GM12878 (cell line): Measurements from ENCODE around the gene DELE1. TPM values are rescaled to one million over a fixed set of nuclear protein-coding genes. Genes with fewer than 3 reads are reported as not detected.

Experiments used
- ATAC-seq: fragments of 200-7000 bp; cut with Tn5 transposase; 3 replicates; pipeline ENCODE4 v1.9.1; 2020; ENCODE audit warnings: mild to moderate bottlenecking, moderate library complexity
- BruUV-seq: library from RNA; stranded (reverse); fragments of 400-500 nt; replicated peaks from 2 replicates; lab custom pipeline; 2021; lab: Mats Ljungman, UMichigan
- CTCF ChIA-PET: fragments of 300-600 bp; sonication (Branson Sonifier 250); formaldehyde crosslinking; extraction: SDS; loops from one replicate; lab custom pipeline; 2021; ENCODE audit warnings: inconsistent platforms; lab: Yijun Ruan, JAX
- POLR2A ChIA-PET: fragments of 350-600 bp; formaldehyde crosslinking; extraction: SDS; loops from one replicate; lab custom pipeline; 2021; ENCODE audit warnings: inconsistent platforms; lab: Charles Lee
- RAD21 ChIA-PET: fragments of 300-600 bp; sonication (Branson Sonifier 250); formaldehyde crosslinking; loops from one replicate; lab custom pipeline; 2023; ENCODE audit warnings: antibody characterized with exemption; ENCODE audit not compliant: unreplicated experiment; lab: Charles Lee
- SMC1A ChIA-PET: fragments of 300-600 bp; sonication (Branson Sonifier 250); formaldehyde crosslinking; loops from one replicate; lab custom pipeline; 2023; ENCODE audit not compliant: unreplicated experiment, uncharacterized antibody; lab: Charles Lee
- DNase-seq: peaks from one replicate; pipeline ENCODE4 v3.0.0-alpha.2; 2011; ENCODE audit warnings: low read depth, low spot score
- FAIRE-seq: peaks from 3 replicates; lab custom pipeline; 2011; peaks lifted over from hg19 to GRCh38; lab: Jason Lieb, UNC
- H2AFZ ChIP-seq: 2 replicates; pipeline ENCODE4 v1.6.0; 2011; ENCODE audit warnings: low read depth, low read length, control low read depth; ENCODE audit not compliant: control insufficient read depth
- H3K27ac ChIP-seq: 2 replicates; pipeline ENCODE4 v1.5.1; 2011; ENCODE audit warnings: control low read depth; ENCODE audit not compliant: control insufficient read depth, insufficient read depth
- H3K27me3 ChIP-seq, 2 experiments: replicated peaks in 1 of 2; 2 replicates each; pipeline versions ENCODE4 v1.6.0 to v1.6.1; 2011; ENCODE audit warnings: low read length in 1 of 2; ENCODE audit not compliant: control insufficient read depth in 2 of 2, insufficient read depth in 2 of 2
- H3K36me3 ChIP-seq, 2 experiments: 2 replicates each; pipeline ENCODE4 v1.5.1; 2011; ENCODE audit warnings: low read length in 1 of 2; ENCODE audit not compliant: control insufficient read depth in 2 of 2, insufficient read depth in 2 of 2
- H3K4me1 ChIP-seq: 2 replicates; pipeline ENCODE4 v1.6.1; 2011; ENCODE audit warnings: mild to moderate bottlenecking, low read length, moderate library complexity, mixed read lengths; ENCODE audit not compliant: control insufficient read depth, insufficient read depth
- H3K4me2 ChIP-seq: 2 replicates; pipeline ENCODE4 v1.6.0; 2011; ENCODE audit warnings: control low read depth; ENCODE audit not compliant: control insufficient read depth, insufficient read depth
- H3K4me3 ChIP-seq: fragments of 200-600 bp; sonication (generic); 2 replicates; pipeline ENCODE4 v1.5.1; 2016
- H3K79me2 ChIP-seq: 2 replicates; pipeline ENCODE4 v1.6.0; 2011; ENCODE audit warnings: low read length; ENCODE audit not compliant: control insufficient read depth, insufficient read depth
- H3K9ac ChIP-seq: 2 replicates; pipeline ENCODE4 v1.8.0; 2011; ENCODE audit warnings: low read length, control low read depth, mixed read lengths; ENCODE audit not compliant: control insufficient read depth, insufficient read depth
- H3K9me3 ChIP-seq: replicated peaks from 3 replicates; pipeline ENCODE4 v1.5.1; 2011; ENCODE audit warnings: mild to moderate bottlenecking, low read length; ENCODE audit not compliant: control insufficient read depth, insufficient read depth
- H4K20me1 ChIP-seq: 2 replicates; pipeline ENCODE4 v1.6.0; 2011; ENCODE audit not compliant: control insufficient read depth, insufficient read depth
- BCL3 ChIP-seq: IDR thresholded peaks from 2 replicates; pipeline ENCODE4 v1.6.1; 2011; ENCODE audit warnings: borderline replicate concordance, low read depth, mild to moderate bottlenecking, moderate library complexity, low read length; ENCODE audit not compliant: insufficient read depth, poor library complexity, severe bottlenecking
- CHD2 ChIP-seq: IDR thresholded peaks from 2 replicates; pipeline ENCODE4 v1.6.1; 2011; ENCODE audit warnings: low read depth, low read length, improper control_type of control experiment, borderline replicate concordance
- FOXM1 ChIP-seq: IDR thresholded peaks from 2 replicates; pipeline ENCODE4 v1.6.1; 2012; ENCODE audit warnings: low read depth, mild to moderate bottlenecking, inconsistent platforms, low read length, moderate library complexity
- MEF2A ChIP-seq: IDR thresholded peaks from 2 replicates; pipeline ENCODE4 v1.6.1; 2011; ENCODE audit warnings: low read depth, mild to moderate bottlenecking, low read length, moderate library complexity; ENCODE audit not compliant: insufficient read depth
- NFIC ChIP-seq: IDR thresholded peaks from 2 replicates; pipeline ENCODE4 v1.6.1; 2012; ENCODE audit warnings: low read depth, mild to moderate bottlenecking, inconsistent platforms, low read length, moderate library complexity
- NFXL1 ChIP-seq: fragments of 450-650 bp; IDR thresholded peaks from 2 replicates; pipeline ENCODE4 v1.6.1; 2017; ENCODE audit warnings: antibody characterized with exemption, mild to moderate bottlenecking, borderline replicate concordance
- PBX3 ChIP-seq: IDR thresholded peaks from 2 replicates; pipeline ENCODE4 v1.6.1; 2011; ENCODE audit warnings: mild to moderate bottlenecking, low read depth, low read length, moderate library complexity; ENCODE audit not compliant: insufficient replicate concordance
- TBL1XR1 ChIP-seq: IDR thresholded peaks from 2 replicates; pipeline ENCODE4 v1.6.1; 2012; ENCODE audit warnings: low read depth, low read length, improper control_type of control experiment
- YY1 ChIP-seq: IDR thresholded peaks from 2 replicates; pipeline ENCODE4 v1.6.1; 2011; ENCODE audit warnings: low read depth, mild to moderate bottlenecking, low read length
- ZNF622 ChIP-seq: fragments of 450-650 bp; IDR thresholded peaks from 2 replicates; pipeline ENCODE4 v1.6.1; 2017; ENCODE audit warnings: mild to moderate bottlenecking, inconsistent platforms
- ZNF687 ChIP-seq: fragments of 450-650 bp; IDR thresholded peaks from 2 replicates; pipeline ENCODE4 v1.6.1; 2017; ENCODE audit warnings: mild to moderate bottlenecking, moderate library complexity
- ZZZ3 ChIP-seq: IDR thresholded peaks from 2 replicates; pipeline ENCODE4 v1.6.1; 2011; ENCODE audit warnings: low read depth; ENCODE audit not compliant: control insufficient read depth, insufficient read length
- WGBS: methylation state at CpG from one replicate; pipeline ENCODE4 v1.1.6; 2016; ENCODE audit warnings: low lambda C conversion rate; ENCODE audit not compliant: insufficient replicate concordance, insufficient coverage; ENCODE audit errors: missing lambda C conversion rate; 5-methylcytosine and 5-hydroxymethylcytosine counted together
- in situ Hi-C: fragments of 300-500 bp; cut with MboI; formaldehyde crosslinking; loops from 9 replicates; pipeline ENCODE4 v1.14.3; 2018; ENCODE audit warnings: mixed read lengths
- intact Hi-C: fragments of 100-400 bp; cut with micrococcal nuclease; formaldehyde crosslinking; loops from one replicate; pipeline ENCODE4 v1.14.2; 2022; ENCODE audit not compliant: unreplicated experiment
- polyA plus RNA-seq, 11 experiments: library from polyadenylated mRNA; depleted of rRNA in 4 of 11; unstranded in 6 of 11; stranded (reverse) in 5 of 11; fragments of >200 nt; fragmentation: Nextera tagmentation in 4 of 11; fragmentation: Illumina TruSeq in 1 of 11; extraction: Ambion mirVana in 4 of 11; extraction: Trizol in 1 of 11; gene quantifications; 1 replicate in 1 of 11; 2 replicates in 10 of 11; pipeline versions ENCODE4 v1.2.1 to v1.2.3, GENCODE V29; 2011 to 2016; ENCODE audit warnings: inconsistent platforms in 2 of 11, missing spikeins in 2 of 11, low read depth in 1 of 11
- total RNA-seq, 4 experiments: library from RNA; depleted of rRNA in 3 of 4; stranded (reverse); fragments of >200 nt in 3 of 4; fragmentation: Illumina TruSeq in 1 of 4; extraction: Trizol in 1 of 4; gene quantifications; 2 replicates each; pipeline versions ENCODE4 v1.2.1 to v1.2.3, GENCODE V29; 2013 to 2021
- TF ChIP-seq, protein P1 (sequence below): fragments of 450-650 bp; IDR thresholded peaks from 2 replicates; pipeline ENCODE4 v1.6.1; 2014; ENCODE audit warnings: mild to moderate bottlenecking

The DELE1 gene
- total and polyA plus RNA-seq, 10 of the 15 experiments (the other 5 are each of a cell fraction or from before 2014, with no cell fraction given): 18.9 to 71.4 (median 47.6) TPM

DNA sequence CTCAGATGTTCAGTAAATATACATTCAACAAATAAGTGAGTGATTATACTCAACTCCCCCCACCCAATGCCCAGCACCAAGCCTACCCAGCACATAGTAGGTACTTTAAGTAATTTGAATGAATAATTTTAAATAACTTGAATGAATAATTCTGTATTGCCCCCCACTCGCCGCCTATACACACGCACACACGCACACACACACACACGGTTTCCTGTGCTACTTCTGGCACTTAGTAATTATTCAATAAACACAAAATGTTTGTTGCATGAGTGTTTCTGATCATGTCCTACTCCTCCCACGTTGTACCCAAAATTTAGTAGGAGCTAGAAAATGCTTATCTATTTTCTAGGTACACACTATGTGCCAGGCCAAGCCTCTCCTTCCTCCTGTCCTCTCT lies 18.1 kb downstream of the DELE1 start:
- in situ Hi-C loops: no loop called here
- WGBS: 98% methylated on average over 6 of the region's 6 CpGs
- TF ChIP-seq BCL3: no peak
- TF ChIP-seq ZNF622: no peak
- TF ChIP-seq PBX3: no peak
- TF ChIP-seq NFXL1: no peak
- TF ChIP-seq, protein P1, sequence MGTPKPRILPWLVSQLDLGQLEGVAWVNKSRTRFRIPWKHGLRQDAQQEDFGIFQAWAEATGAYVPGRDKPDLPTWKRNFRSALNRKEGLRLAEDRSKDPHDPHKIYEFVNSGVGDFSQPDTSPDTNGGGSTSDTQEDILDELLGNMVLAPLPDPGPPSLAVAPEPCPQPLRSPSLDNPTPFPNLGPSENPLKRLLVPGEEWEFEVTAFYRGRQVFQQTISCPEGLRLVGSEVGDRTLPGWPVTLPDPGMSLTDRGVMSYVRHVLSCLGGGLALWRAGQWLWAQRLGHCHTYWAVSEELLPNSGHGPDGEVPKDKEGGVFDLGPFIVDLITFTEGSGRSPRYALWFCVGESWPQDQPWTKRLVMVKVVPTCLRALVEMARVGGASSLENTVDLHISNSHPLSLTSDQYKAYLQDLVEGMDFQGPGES: no peak
- TF ChIP-seq ZNF687: no peak
- no peak for TF ChIP-seq ZZZ3
- TF ChIP-seq CHD2: no peak
- TF ChIP-seq FOXM1: no peak
- TF ChIP-seq YY1: no peak
- TF ChIP-seq MEF2A: no peak
- no peak for TF ChIP-seq NFIC
- TF ChIP-seq TBL1XR1: no peak

More for the DNA sequence above, 18.1 kb downstream of the DELE1 start:
- no peaks in the 10 kb centered on the region for H3K79me2 ChIP-seq
- ChIA-PET CTCF (interaction anchor here (1.1 to 6.3 kb wide), 3 partner anchors 20 to 39 kb away, joined by 4 to 36 read pairs (median 4); no protein-coding TSS in a partner anchor), RAD21 (no interaction called here), SMC1A (interaction anchor here (0.9 to 1.0 kb wide), 2 partner anchors 18 to 19 kb away, joined by 3 to 5 read pairs; partner anchors contain the start of gene DELE1), POLR2A (no interaction called here)
- H3K9ac ChIP-seq: no peak overlapping the region
- DNase-seq: no peak
- H3K4me1 ChIP-seq: no peaks in the 10 kb centered on the region
- no peak overlapping the region for H3K27ac ChIP-seq
- intact Hi-C loops: no loop called here
- no peak overlapping the region for H3K4me3 ChIP-seq
- H3K27me3 ChIP-seq: no peaks in the 10 kb centered on the region
- peaks cover 1 to 10% of the 10 kb centered on the region in 2 experiments for H3K36me3 ChIP-seq
- H2AFZ ChIP-seq: no peak overlapping the region
- no TSS peak for BruUV-seq
- FAIRE-seq: no peak
- no peaks in the 10 kb centered on the region for H4K20me1 ChIP-seq
- no peak for ATAC-seq
- H3K4me2 ChIP-seq: no peak overlapping the region
- H3K9me3 ChIP-seq: no peaks in the 10 kb centered on the region
